PC-3 (cell line): Measurements from ENCODE around the gene HMCN2. TPM values are rescaled to one million over a fixed set of nuclear protein-coding genes. Genes with fewer than 3 reads are reported as not detected.

ENCODE experiments used
- ATAC-seq: fragments of 200-7000 bp; cut with Tn5 transposase; 2 replicates; pipeline ENCODE4 v1.9.1; 2020; ENCODE audit warnings: mild to moderate bottlenecking, moderate library complexity
- BruUV-seq: library from RNA; stranded (reverse); fragments of 400-500 nt; replicated peaks from 2 replicates; lab custom pipeline; 2021; lab: Mats Ljungman, UMichigan
- CTCF ChIA-PET: fragments of 300-600 bp; sonication (Branson Sonifier 250); formaldehyde crosslinking; loops from one replicate; lab custom pipeline; 2022; ENCODE audit warnings: antibody characterized with exemption; lab: Charles Lee
- POLR2A ChIA-PET: fragments of 300-600 bp; sonication (Branson Sonifier 250); formaldehyde crosslinking; loops from one replicate; lab custom pipeline; 2022; ENCODE audit warnings: antibody characterized with exemption; ENCODE audit not compliant: unreplicated experiment; lab: Charles Lee
- DNase-seq: peaks from one replicate; pipeline ENCODE4 v3.0.0-alpha.2; 2015
- H2AFZ ChIP-seq: fragments of 300-600 bp; sonication (generic); 2 replicates; pipeline ENCODE4 v1.6.0; 2016; ENCODE audit warnings: antibody characterized with exemption, low read length
- H3F3A ChIP-seq: fragments of 300-600 bp; sonication (generic); one replicate; pipeline ENCODE4 v1.6.0; 2017; ENCODE audit warnings: antibody characterized with exemption, low read length, control low read depth, mild to moderate bottlenecking; ENCODE audit not compliant: unreplicated experiment
- H3K27ac ChIP-seq: fragments of 300-600 bp; sonication (generic); 2 replicates; pipeline ENCODE4 v1.5.1; 2016; ENCODE audit warnings: mild to moderate bottlenecking, low read length
- H3K27me3 ChIP-seq: fragments of 300-600 bp; sonication (generic); 2 replicates; pipeline ENCODE4 v1.6.1; 2016; ENCODE audit warnings: low read length, mixed read lengths
- H3K36me3 ChIP-seq: fragments of 300-600 bp; sonication (generic); 2 replicates; pipeline ENCODE4 v1.6.1; 2016; ENCODE audit warnings: low read depth, mixed run types, low read length, mixed read lengths
- H3K4me1 ChIP-seq: fragments of 300-600 bp; sonication (generic); 2 replicates; pipeline ENCODE4 v1.5.1; 2016; ENCODE audit warnings: low read length; ENCODE audit not compliant: insufficient read depth
- H3K4me2 ChIP-seq: fragments of 300-600 bp; sonication (generic); 2 replicates; pipeline ENCODE4 v1.6.0; 2016; ENCODE audit warnings: low read length
- H3K4me3 ChIP-seq: fragments of 300-600 bp; sonication (generic); 2 replicates; pipeline ENCODE4 v1.5.1; 2016; ENCODE audit warnings: mild to moderate bottlenecking, low read length, mixed read lengths
- H3K79me2 ChIP-seq: fragments of 300-600 bp; sonication (generic); 2 replicates; pipeline ENCODE4 v1.6.1; 2017; ENCODE audit warnings: low read length, mixed read lengths
- H3K9ac ChIP-seq: fragments of 300-600 bp; sonication (generic); 2 replicates; pipeline ENCODE4 v1.6.0; 2016; ENCODE audit warnings: mild to moderate bottlenecking, low read length
- H3K9me2 ChIP-seq: fragments of 300-600 bp; sonication (generic); replicated peaks from 2 replicates; pipeline ENCODE4 v1.6.1; 2016; ENCODE audit warnings: mixed run types, low read length, mixed read lengths
- H3K9me3 ChIP-seq: fragments of 300-600 bp; sonication (generic); 2 replicates; pipeline ENCODE4 v1.6.1; 2016; ENCODE audit warnings: low read length, mixed read lengths
- H4K20me1 ChIP-seq: fragments of 300-600 bp; sonication (generic); 2 replicates; pipeline ENCODE4 v1.6.1; 2016; ENCODE audit warnings: low read length, mixed read lengths
- EZH2 ChIP-seq: fragments of 300-600 bp; sonication (generic); IDR thresholded peaks from one replicate; pipeline ENCODE4 v1.6.1; 2017; ENCODE audit warnings: antibody characterized with exemption, mild to moderate bottlenecking, low read length; ENCODE audit not compliant: unreplicated experiment
- EZH2phosphoT487 ChIP-seq: fragments of 300-600 bp; sonication (generic); IDR thresholded peaks from 2 replicates; pipeline ENCODE4 v1.6.1; 2018; ENCODE audit warnings: mild to moderate bottlenecking, antibody characterized with exemption, low read length, borderline replicate concordance
- intact Hi-C: fragments of 100-400 bp; cut with micrococcal nuclease; formaldehyde crosslinking; loops from 2 replicates; pipeline ENCODE4 v1.9.0; 2023
- total RNA-seq: library from RNA; depleted of rRNA; stranded (reverse); fragments of >200 nt; gene quantifications from 2 replicates; pipeline ENCODE4 v1.2.3, GENCODE V29; 2014
- TF ChIP-seq, protein P1 (sequence below): fragments of 300-600 bp; sonication (generic); conservative IDR thresholded peaks from 2 replicates; pipeline ENCODE4 v1.5.1; 2017; ENCODE audit warnings: antibody characterized with exemption, low read depth, mild to moderate bottlenecking, low read length

HMCN2 gene
- total RNA-seq, 1 experiment from 2014 or later, result 0.11 TPM

DNA sequence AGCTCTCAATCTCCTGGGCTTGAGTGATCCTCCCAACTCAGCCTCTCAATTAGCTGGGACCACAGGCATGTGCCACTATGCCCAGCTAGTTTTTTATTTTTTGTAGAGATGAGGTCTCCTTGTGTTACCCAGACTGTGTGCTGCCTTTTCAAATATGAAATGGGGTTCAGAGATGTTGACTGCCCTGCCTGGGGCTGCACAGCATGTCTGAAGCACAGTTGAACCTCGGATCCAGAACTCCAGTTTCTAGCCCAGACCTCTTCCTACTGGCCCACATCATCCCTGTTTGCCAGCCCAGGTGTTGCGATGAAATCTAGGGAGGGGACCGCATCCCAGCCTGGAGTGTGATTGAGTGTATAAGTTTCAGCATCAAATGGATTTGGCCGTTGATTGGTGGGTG lies 69.4 kb downstream of the HMCN2 start:
- Histone ChIP-seq H3K9me3 (no peaks in the 10 kb centered on the region), H3K4me2 (no peak overlapping the region)
- CTCF ChIA-PET, result no interaction called here

DNA sequence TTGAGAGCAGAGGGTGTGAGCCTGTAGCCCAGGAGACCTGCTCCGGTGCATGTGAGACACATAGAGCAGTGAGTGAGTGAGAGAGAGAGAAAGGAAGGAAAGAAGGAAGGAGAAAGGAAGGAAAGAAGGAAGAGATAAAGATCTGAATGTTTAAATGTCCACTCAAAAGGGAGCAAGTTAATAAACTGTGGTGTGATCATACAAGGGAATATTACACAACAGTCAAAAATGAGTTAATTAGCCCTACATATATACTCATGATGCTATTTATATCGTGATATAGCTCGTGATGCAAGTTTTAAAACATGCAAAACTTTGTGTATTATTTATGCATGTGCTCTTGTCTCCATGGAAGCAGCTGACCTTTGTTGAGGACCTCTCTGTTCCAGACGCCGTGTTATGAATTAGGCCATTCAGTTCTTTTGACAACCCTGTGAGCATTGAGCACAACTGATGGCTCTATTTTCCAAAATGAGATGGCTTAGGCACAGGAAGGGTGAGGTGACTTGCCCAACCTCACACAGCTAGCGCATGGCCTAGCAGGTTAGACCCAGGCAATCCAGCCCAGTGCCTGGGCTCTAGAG lies 70.6 kb downstream of the HMCN2 start:
- H3K36me3 ChIP-seq, result no peaks in the 10 kb centered on the region
- ATAC-seq (no peak), DNase-seq (no peak)
- H3K9me2 ChIP-seq, result no peaks in the 10 kb centered on the region
- H3K9ac ChIP-seq, result no peak overlapping the region
- ChIA-PET CTCF (no interaction called here), POLR2A (no interaction called here)
- no TSS peak for BruUV-seq
- H3K4me2 ChIP-seq, result no peak overlapping the region
- H3F3A ChIP-seq, result no peaks in the 10 kb centered on the region
- intact Hi-C loops, result no loop called here
- H3K27ac ChIP-seq, result no peak overlapping the region
- no peaks in the 10 kb centered on the region for H3K27me3 ChIP-seq
- no peaks in the 10 kb centered on the region for H3K79me2 ChIP-seq
- no peaks in the 10 kb centered on the region for H3K9me3 ChIP-seq
- TF ChIP-seq, protein P1, sequence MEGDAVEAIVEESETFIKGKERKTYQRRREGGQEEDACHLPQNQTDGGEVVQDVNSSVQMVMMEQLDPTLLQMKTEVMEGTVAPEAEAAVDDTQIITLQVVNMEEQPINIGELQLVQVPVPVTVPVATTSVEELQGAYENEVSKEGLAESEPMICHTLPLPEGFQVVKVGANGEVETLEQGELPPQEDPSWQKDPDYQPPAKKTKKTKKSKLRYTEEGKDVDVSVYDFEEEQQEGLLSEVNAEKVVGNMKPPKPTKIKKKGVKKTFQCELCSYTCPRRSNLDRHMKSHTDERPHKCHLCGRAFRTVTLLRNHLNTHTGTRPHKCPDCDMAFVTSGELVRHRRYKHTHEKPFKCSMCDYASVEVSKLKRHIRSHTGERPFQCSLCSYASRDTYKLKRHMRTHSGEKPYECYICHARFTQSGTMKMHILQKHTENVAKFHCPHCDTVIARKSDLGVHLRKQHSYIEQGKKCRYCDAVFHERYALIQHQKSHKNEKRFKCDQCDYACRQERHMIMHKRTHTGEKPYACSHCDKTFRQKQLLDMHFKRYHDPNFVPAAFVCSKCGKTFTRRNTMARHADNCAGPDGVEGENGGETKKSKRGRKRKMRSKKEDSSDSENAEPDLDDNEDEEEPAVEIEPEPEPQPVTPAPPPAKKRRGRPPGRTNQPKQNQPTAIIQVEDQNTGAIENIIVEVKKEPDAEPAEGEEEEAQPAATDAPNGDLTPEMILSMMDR, result no peak
- no peak for TF ChIP-seq EZH2phosphoT487
- TF ChIP-seq EZH2, result no peak
- no peak overlapping the region for H3K4me3 ChIP-seq
- H4K20me1 ChIP-seq, result no peaks in the 10 kb centered on the region
- H3K4me1 ChIP-seq, result no peaks in the 10 kb centered on the region
- H2AFZ ChIP-seq, result no peak overlapping the region

More for the DNA sequence above, 69.4 kb downstream of the HMCN2 start:
- TF ChIP-seq EZH2phosphoT487 (no peak), EZH2 (no peak)
- TF ChIP-seq, protein P1, result no peak
- intact Hi-C loops, result no loop called here
- Histone ChIP-seq H3F3A (no peaks in the 10 kb centered on the region), H3K4me3 (no peak overlapping the region), H3K9ac (no peak overlapping the region), H3K27me3 (no peaks in the 10 kb centered on the region), H3K79me2 (no peaks in the 10 kb centered on the region), H3K9me2 (no peaks in the 10 kb centered on the region), H2AFZ (no peak overlapping the region), H3K27ac (no peak overlapping the region), H4K20me1 (no peaks in the 10 kb centered on the region), H3K4me1 (no peaks in the 10 kb centered on the region), H3K36me3 (no peaks in the 10 kb centered on the region)
- no TSS peak for BruUV-seq
- ATAC-seq (no peak), DNase-seq (no peak)
- POLR2A ChIA-PET, result no interaction called here

DNA sequence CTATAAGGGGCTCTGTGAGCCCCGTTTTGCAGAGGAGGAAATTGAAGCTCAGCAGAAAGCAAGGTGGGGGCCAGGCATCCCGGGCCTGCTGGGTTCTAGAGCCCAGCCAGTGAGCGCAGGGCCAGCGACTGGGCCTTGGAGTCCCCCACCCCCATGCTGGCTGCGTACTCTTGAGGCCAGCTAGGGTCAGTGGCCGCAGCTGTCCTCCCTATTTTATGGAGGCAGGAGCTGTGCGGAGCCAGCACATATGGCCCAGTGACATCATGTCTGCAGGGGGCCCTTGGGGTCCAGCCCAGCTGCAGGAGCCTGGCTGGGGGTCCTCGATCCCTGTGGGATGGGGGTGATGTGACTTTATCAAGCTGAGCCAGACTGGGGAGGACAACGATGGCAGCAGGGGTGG lies 71.3 kb downstream of the HMCN2 start:
- Histone ChIP-seq H3K27me3 (no peaks in the 10 kb centered on the region), H3K4me3 (no peak overlapping the region), H3K4me1 (no peaks in the 10 kb centered on the region), H3K4me2 (no peak overlapping the region), H4K20me1 (no peaks in the 10 kb centered on the region), H3K79me2 (no peaks in the 10 kb centered on the region), H3K9me2 (no peaks in the 10 kb centered on the region), H3K9ac (no peak overlapping the region), H2AFZ (no peak overlapping the region), H3K9me3 (no peaks in the 10 kb centered on the region), H3K36me3 (no peaks in the 10 kb centered on the region), H3F3A (no peaks in the 10 kb centered on the region), H3K27ac (no peak overlapping the region)
- POLR2A ChIA-PET, result no interaction called here
- CTCF ChIA-PET, result no interaction called here
- ATAC-seq (no peak), DNase-seq (no peak)
- intact Hi-C loops, result no loop called here
- TF ChIP-seq EZH2phosphoT487 (no peak), EZH2 (no peak)
- TF ChIP-seq, protein P1, result no peak
- no TSS peak for BruUV-seq
